ENCODE measurements around the gene POU6F2.

DNA sequence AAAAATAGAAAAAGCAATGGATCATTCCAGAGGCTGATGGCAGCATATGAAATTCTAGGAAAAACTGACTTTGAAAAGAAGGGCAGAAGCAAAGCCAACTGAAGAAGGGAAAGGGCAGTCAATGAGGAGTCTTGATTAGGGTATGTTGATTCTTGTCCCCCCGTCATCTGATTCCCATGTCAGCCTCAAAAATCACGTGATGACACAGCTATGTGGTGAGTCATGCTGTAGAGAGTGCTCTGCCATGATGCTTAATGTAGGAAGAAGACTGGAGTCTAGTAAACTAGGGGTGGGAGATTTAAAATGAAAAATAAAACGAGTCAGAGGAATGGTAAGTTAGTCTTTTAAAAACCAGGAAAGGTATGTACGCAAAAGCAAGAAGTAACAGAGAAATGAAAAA, 3.9 kb upstream of the POU6F2 start:
- TF ChIP-seq CTCF (conservative IDR thresholded peaks at IDR 0.05; ENCODE audit: low read length) (no peak), EZH2phosphoT487 (IDR thresholded peaks at IDR 0.05; ENCODE audit: borderline replicate concordance) (no peak)

Measured in Loucy (cell line).